ENCODE results near the gene SPATA9.

- TF ChIP-seq, protein P1, sequence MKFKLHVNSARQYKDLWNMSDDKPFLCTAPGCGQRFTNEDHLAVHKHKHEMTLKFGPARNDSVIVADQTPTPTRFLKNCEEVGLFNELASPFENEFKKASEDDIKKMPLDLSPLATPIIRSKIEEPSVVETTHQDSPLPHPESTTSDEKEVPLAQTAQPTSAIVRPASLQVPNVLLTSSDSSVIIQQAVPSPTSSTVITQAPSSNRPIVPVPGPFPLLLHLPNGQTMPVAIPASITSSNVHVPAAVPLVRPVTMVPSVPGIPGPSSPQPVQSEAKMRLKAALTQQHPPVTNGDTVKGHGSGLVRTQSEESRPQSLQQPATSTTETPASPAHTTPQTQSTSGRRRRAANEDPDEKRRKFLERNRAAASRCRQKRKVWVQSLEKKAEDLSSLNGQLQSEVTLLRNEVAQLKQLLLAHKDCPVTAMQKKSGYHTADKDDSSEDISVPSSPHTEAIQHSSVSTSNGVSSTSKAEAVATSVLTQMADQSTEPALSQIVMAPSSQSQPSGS (IDR thresholded peaks at IDR 0.05; ENCODE audit: low read length), result no peak
- TF ChIP-seq CHD2 (IDR thresholded peaks at IDR 0.05; ENCODE audit: low read length) (no peak), POLR2A (IDR thresholded peaks at IDR 0.05; ENCODE audit: control extremely low read depth in 1 of 2, low read depth in 2 of 2, low read length in 2 of 2) (no peak), GABPA (IDR thresholded peaks at IDR 0.05; ENCODE audit: borderline replicate concordance, insufficient read depth, low read length) (no peak), CTCF (IDR thresholded peaks at IDR 0.05; ENCODE audit: control extremely low read depth in 1 of 3, insufficient read depth in 1 of 3, low read depth in 1 of 3, low read length in 3 of 3) (no peak), GTF2F1 (IDR thresholded peaks at IDR 0.05; ENCODE audit: borderline replicate concordance, low read depth, low read length) (no peak), TAF1 (IDR thresholded peaks at IDR 0.05; ENCODE audit: low read depth, low read length) (no peak), YY1 (IDR thresholded peaks at IDR 0.05; ENCODE audit: low read depth, low read length) (no peak), SP4 (IDR thresholded peaks at IDR 0.05; ENCODE audit: low read length) (no peak)
These were observed 37.4 kb upstream of the SPATA9 start for GRCh38 chr5:95720094-95720786.
